ENCODE data around the gene IGFLR1. TPM values are rescaled to one million over a fixed set of nuclear protein-coding genes. Genes with fewer than 3 reads are reported as not detected.

Gene IGFLR1
- total and polyA plus RNA-seq, 9 of the 15 experiments (the other 6 are each of a cell fraction or from before 2014, with no cell fraction given): 1.0 to 14.3 (median 4.6) TPM

DNA sequence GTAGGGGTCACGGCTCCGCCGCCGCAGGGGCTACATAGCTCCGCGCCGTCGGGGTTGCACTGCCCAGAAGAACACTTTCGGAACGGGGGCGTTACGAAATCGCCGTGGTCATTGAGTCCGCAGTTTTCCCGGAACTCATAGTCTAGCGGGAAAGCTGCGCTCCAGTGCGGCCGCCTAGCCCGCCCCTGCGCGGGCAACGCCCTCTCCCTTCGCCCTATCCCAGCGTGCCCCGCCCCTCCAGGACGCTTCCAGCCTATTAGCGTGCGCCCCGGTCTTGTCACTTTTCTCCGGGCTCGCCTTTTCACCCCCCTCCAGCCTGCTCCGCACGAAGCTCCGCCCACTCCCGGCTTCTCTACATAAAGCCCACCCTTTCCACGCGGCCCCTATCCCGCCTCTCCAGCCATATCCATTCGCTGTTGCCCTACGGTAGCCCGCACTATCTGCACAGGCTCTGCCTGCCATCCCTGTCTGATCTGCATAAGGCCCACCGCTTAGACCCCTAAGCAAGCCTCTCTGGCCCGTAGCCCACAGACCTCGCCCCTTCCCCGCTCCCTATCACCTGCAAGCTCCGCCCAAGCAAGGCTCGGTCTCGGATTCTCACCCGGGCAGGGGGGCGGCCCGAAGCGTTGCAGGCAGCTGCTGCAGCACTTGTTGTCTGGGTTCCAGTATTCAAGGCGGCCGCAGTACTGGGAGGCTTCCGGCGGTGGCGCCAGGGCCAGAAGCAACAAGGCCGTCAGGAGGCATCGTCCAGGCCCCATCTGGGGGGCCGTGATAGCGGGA lies 1.6 kb downstream of the IGFLR1 start (continued):
- TF ChIP-seq, protein P1, sequence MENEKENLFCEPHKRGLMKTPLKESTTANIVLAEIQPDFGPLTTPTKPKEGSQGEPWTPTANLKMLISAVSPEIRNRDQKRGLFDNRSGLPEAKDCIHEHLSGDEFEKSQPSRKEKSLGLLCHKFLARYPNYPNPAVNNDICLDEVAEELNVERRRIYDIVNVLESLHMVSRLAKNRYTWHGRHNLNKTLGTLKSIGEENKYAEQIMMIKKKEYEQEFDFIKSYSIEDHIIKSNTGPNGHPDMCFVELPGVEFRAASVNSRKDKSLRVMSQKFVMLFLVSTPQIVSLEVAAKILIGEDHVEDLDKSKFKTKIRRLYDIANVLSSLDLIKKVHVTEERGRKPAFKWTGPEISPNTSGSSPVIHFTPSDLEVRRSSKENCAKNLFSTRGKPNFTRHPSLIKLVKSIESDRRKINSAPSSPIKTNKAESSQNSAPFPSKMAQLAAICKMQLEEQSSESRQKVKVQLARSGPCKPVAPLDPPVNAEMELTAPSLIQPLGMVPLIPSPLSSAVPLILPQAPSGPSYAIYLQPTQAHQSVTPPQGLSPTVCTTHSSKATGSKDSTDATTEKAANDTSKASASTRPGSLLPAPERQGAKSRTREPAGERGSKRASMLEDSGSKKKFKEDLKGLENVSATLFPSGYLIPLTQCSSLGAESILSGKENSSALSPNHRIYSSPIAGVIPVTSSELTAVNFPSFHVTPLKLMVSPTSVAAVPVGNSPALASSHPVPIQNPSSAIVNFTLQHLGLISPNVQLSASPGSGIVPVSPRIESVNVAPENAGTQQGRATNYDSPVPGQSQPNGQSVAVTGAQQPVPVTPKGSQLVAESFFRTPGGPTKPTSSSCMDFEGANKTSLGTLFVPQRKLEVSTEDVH (IDR thresholded peaks at IDR 0.05; ENCODE audit: low read depth, partially characterized antibody): peak; percentile 60
- TF ChIP-seq NCOA4 (IDR thresholded peaks at IDR 0.05; ENCODE audit: partially characterized antibody) (no peak), ZNF184 (CRISPR knock-in tag; IDR thresholded peaks at IDR 0.05) (no peak), FOXP1 (CRISPR knock-in tag; IDR thresholded peaks at IDR 0.05) (peak; percentile 92), RNF2 (IDR thresholded peaks at IDR 0.05) (peak; percentile 8; the same call in 1 of the 2 replicates), MAFG (tag; conservative IDR thresholded peaks at IDR 0.05) (no peak), ZNF175 (CRISPR knock-in tag; IDR thresholded peaks at IDR 0.05; ENCODE audit: low read depth) (no peak), CREM (IDR thresholded peaks at IDR 0.05; ENCODE audit: low read depth) (peak; percentile 20; the same call in 1 of the 2 replicates)
- TF ChIP-seq, protein P2, sequence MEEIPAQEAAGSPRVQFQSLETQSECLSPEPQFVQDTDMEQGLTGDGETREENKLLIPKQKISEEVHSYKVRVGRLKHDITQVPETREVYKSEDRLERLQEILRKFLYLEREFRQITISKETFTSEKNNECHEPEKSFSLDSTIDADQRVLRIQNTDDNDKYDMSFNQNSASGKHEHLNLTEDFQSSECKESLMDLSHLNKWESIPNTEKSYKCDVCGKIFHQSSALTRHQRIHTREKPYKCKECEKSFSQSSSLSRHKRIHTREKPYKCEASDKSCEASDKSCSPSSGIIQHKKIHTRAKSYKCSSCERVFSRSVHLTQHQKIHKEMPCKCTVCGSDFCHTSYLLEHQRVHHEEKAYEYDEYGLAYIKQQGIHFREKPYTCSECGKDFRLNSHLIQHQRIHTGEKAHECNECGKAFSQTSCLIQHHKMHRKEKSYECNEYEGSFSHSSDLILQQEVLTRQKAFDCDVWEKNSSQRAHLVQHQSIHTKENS (CRISPR knock-in tag; IDR thresholded peaks at IDR 0.05): no peak
- TF ChIP-seq, protein P3, sequence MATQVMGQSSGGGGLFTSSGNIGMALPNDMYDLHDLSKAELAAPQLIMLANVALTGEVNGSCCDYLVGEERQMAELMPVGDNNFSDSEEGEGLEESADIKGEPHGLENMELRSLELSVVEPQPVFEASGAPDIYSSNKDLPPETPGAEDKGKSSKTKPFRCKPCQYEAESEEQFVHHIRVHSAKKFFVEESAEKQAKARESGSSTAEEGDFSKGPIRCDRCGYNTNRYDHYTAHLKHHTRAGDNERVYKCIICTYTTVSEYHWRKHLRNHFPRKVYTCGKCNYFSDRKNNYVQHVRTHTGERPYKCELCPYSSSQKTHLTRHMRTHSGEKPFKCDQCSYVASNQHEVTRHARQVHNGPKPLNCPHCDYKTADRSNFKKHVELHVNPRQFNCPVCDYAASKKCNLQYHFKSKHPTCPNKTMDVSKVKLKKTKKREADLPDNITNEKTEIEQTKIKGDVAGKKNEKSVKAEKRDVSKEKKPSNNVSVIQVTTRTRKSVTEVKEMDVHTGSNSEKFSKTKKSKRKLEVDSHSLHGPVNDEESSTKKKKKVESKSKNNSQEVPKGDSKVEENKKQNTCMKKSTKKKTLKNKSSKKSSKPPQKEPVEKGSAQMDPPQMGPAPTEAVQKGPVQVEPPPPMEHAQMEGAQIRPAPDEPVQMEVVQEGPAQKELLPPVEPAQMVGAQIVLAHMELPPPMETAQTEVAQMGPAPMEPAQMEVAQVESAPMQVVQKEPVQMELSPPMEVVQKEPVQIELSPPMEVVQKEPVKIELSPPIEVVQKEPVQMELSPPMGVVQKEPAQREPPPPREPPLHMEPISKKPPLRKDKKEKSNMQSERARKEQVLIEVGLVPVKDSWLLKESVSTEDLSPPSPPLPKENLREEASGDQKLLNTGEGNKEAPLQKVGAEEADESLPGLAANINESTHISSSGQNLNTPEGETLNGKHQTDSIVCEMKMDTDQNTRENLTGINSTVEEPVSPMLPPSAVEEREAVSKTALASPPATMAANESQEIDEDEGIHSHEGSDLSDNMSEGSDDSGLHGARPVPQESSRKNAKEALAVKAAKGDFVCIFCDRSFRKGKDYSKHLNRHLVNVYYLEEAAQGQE (IDR thresholded peaks at IDR 0.05; ENCODE audit: borderline replicate concordance): no peak
- TF ChIP-seq, protein P3 (CRISPR knock-in tag; IDR thresholded peaks at IDR 0.05; ENCODE audit: low read depth): 0 out of 2 replicates have a peak, but pooled peaks have one; percentile 2
- TF ChIP-seq, protein P4, sequence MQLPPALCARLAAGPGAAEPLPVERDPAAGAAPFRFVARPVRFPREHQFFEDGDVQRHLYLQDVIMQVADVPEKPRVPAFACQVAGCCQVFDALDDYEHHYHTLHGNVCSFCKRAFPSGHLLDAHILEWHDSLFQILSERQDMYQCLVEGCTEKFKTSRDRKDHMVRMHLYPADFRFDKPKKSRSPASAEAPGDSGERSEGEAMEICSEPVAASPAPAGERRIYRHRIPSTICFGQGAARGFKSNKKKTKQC (CRISPR knock-in tag; IDR thresholded peaks at IDR 0.05): 0 out of 2 replicates have a peak, but pooled peaks have one; percentile 48
- TF ChIP-seq, protein P5, sequence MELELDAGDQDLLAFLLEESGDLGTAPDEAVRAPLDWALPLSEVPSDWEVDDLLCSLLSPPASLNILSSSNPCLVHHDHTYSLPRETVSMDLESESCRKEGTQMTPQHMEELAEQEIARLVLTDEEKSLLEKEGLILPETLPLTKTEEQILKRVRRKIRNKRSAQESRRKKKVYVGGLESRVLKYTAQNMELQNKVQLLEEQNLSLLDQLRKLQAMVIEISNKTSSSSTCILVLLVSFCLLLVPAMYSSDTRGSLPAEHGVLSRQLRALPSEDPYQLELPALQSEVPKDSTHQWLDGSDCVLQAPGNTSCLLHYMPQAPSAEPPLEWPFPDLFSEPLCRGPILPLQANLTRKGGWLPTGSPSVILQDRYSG (tag; conservative IDR thresholded peaks at IDR 0.05; ENCODE audit: low read depth): no peak
